SK-N-SH treated with all-trans-retinoic acid at 6 μM for 48 hours (cell line): ENCODE measurements around the gene C3orf18.

Source experiments
- ATAC-seq: fragments of 200-7000 bp; cut with Tn5 transposase; 3 replicates; pipeline ENCODE4 v1.9.1; 2020; ENCODE audit warnings: mild to moderate bottlenecking, moderate library complexity
- ARNTL ChIP-seq: fragments of 450-650 bp; formaldehyde crosslinking; IDR thresholded peaks from 2 replicates; pipeline ENCODE4 v1.5.0; 2020; ENCODE audit warnings: low read depth, mild to moderate bottlenecking, moderate library complexity, borderline replicate concordance
- BACH2 ChIP-seq: fragments of 250-450 bp; sonication (Bioruptor Pico); IDR thresholded peaks from 2 replicates; pipeline ENCODE4 v1.9.0; 2021; ENCODE audit warnings: mild to moderate bottlenecking, borderline replicate concordance
- CSDC2 ChIP-seq: fragments of 250-450 bp; sonication (Bioruptor Pico); IDR thresholded peaks from 2 replicates; pipeline ENCODE4 v1.5.0; 2020; ENCODE audit warnings: mild to moderate bottlenecking, moderate library complexity
- CSRNP3 ChIP-seq: fragments of 250-450 bp; sonication (Bioruptor Pico); IDR thresholded peaks from 2 replicates; pipeline ENCODE4 v1.5.1; 2021; ENCODE audit warnings: mild to moderate bottlenecking, moderate library complexity
- ESRRG ChIP-seq: fragments of 250-450 bp; sonication (Bioruptor Pico); IDR thresholded peaks from 2 replicates; pipeline ENCODE4 v1.6.1; 2021; ENCODE audit warnings: mild to moderate bottlenecking
- GLIS3 ChIP-seq: fragments of 250-450 bp; sonication (Bioruptor Pico); IDR thresholded peaks from 2 replicates; pipeline ENCODE4 v1.5.0; 2020; ENCODE audit warnings: mild to moderate bottlenecking, moderate library complexity
- ISL1 ChIP-seq: fragments of 250-450 bp; sonication (Bioruptor Pico); IDR thresholded peaks from 2 replicates; pipeline ENCODE4 v2.1.2; 2022; ENCODE audit warnings: mild to moderate bottlenecking, moderate library complexity
- OSR1 ChIP-seq: fragments of 250-450 bp; sonication (Bioruptor Pico); IDR thresholded peaks from 2 replicates; pipeline ENCODE4 v1.8.0; 2022; ENCODE audit warnings: moderate library complexity, mild to moderate bottlenecking, inconsistent platforms
- PPARA ChIP-seq: fragments of 250-450 bp; sonication (Bioruptor Pico); IDR thresholded peaks from 2 replicates; pipeline ENCODE4 v1.5.0; 2020; ENCODE audit warnings: mild to moderate bottlenecking, borderline replicate concordance
- RARB ChIP-seq: fragments of 250-450 bp; sonication (Bioruptor Pico); IDR thresholded peaks from 2 replicates; pipeline ENCODE4 v1.8.0; 2021; ENCODE audit warnings: mild to moderate bottlenecking, moderate library complexity
- SNAI2 ChIP-seq: fragments of 250-450 bp; sonication (Bioruptor Pico); IDR thresholded peaks from 2 replicates; pipeline ENCODE4 v1.5.0; 2020; ENCODE audit warnings: mild to moderate bottlenecking, moderate library complexity
- TCF4 ChIP-seq: fragments of 250-450 bp; sonication (Bioruptor Pico); IDR thresholded peaks from 2 replicates; pipeline ENCODE4 v1.8.0; 2021; ENCODE audit warnings: mild to moderate bottlenecking, moderate library complexity, borderline replicate concordance
- TOX ChIP-seq: fragments of 250-450 bp; sonication (Bioruptor Pico); IDR thresholded peaks from 2 replicates; pipeline ENCODE4 v1.8.0; 2021; ENCODE audit warnings: mild to moderate bottlenecking, moderate library complexity, borderline replicate concordance
- TSHZ2 ChIP-seq: fragments of 250-450 bp; sonication (Bioruptor Pico); IDR thresholded peaks from 2 replicates; pipeline ENCODE4 v1.5.0; 2020; ENCODE audit warnings: mild to moderate bottlenecking, moderate library complexity
- ZFP3 ChIP-seq: fragments of 250-450 bp; sonication (Bioruptor Pico); IDR thresholded peaks from 2 replicates; pipeline ENCODE4 v1.5.0; 2020; ENCODE audit warnings: mild to moderate bottlenecking, moderate library complexity
- ZFP30 ChIP-seq: fragments of 450-650 bp; formaldehyde crosslinking; IDR thresholded peaks from 2 replicates; pipeline ENCODE4 v1.5.0; 2022; ENCODE audit warnings: mild to moderate bottlenecking, moderate library complexity
- ZNF70 ChIP-seq: fragments of 450-650 bp; formaldehyde crosslinking; IDR thresholded peaks from 2 replicates; pipeline ENCODE4 v1.5.0; 2020; ENCODE audit warnings: mild to moderate bottlenecking, moderate library complexity
- ZNF8 ChIP-seq: fragments of 450-650 bp; formaldehyde crosslinking; IDR thresholded peaks from 2 replicates; pipeline ENCODE4 v1.5.0; 2020; ENCODE audit warnings: mild to moderate bottlenecking, moderate library complexity
- TF ChIP-seq, protein P1 (sequence below): fragments of 250-450 bp; sonication (Bioruptor Pico); IDR thresholded peaks from 2 replicates; pipeline ENCODE4 v1.8.0; 2020; ENCODE audit warnings: mild to moderate bottlenecking, moderate library complexity, borderline replicate concordance
- TF ChIP-seq, protein P2 (sequence below): fragments of 250-450 bp; sonication (Bioruptor Pico); IDR thresholded peaks from 2 replicates; pipeline ENCODE4 v1.5.1; 2020; ENCODE audit warnings: low read depth, mild to moderate bottlenecking, moderate library complexity

C3orf18 gene

DNA sequence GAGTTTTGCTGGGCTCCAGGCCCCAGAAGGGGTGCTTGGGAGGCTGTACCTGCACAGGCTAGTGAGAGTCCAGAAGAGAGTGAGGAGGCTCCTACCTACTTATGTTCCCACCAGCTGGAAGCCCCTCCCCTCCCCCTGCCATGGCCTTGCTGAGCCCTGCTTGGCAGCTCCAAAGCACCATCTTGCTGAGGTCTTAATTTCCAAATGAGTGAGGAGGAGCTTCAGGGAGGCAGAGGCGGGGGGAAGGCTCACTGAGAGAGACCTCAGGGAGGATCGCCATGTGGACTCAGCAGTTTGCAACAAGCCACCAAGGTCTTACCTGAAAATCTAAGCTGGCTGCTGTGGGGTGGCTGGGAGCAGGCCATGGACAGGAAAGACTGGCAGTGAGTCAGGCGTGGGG, 55.4 kb downstream of the C3orf18 start:
- no peak for TF ChIP-seq TSHZ2 (CRISPR knock-in tag)
- TF ChIP-seq GLIS3 (CRISPR knock-in tag) = no peak
- ATAC-seq = no peak

GRCh38 chr3:50510325-50510724, 57.2 kb downstream of the C3orf18 start:
- no peak for ATAC-seq
- TF ChIP-seq ARNTL (CRISPR knock-in tag) (no peak), TOX (CRISPR knock-in tag) (no peak), ZFP30 (CRISPR knock-in tag) (no peak), ZFP3 (CRISPR knock-in tag) (no peak), ZNF8 (no peak), TCF4 (CRISPR knock-in tag) (no peak), RARB (no peak), BACH2 (CRISPR knock-in tag) (no peak), TSHZ2 (CRISPR knock-in tag) (no peak), ISL1 (CRISPR knock-in tag) (no peak), PPARA (no peak), CSRNP3 (CRISPR knock-in tag) (no peak)

GRCh38 chr3:50509715-50510114, 57.8 kb downstream of the C3orf18 start:
- no peak for TF ChIP-seq ZNF70 (CRISPR knock-in tag)
- TF ChIP-seq, protein P1, sequence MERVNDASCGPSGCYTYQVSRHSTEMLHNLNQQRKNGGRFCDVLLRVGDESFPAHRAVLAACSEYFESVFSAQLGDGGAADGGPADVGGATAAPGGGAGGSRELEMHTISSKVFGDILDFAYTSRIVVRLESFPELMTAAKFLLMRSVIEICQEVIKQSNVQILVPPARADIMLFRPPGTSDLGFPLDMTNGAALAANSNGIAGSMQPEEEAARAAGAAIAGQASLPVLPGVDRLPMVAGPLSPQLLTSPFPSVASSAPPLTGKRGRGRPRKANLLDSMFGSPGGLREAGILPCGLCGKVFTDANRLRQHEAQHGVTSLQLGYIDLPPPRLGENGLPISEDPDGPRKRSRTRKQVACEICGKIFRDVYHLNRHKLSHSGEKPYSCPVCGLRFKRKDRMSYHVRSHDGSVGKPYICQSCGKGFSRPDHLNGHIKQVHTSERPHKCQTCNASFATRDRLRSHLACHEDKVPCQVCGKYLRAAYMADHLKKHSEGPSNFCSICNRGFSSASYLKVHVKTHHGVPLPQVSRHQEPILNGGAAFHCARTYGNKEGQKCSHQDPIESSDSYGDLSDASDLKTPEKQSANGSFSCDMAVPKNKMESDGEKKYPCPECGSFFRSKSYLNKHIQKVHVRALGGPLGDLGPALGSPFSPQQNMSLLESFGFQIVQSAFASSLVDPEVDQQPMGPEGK = no peak
- TF ChIP-seq GLIS3 (CRISPR knock-in tag) = no peak
- TF ChIP-seq OSR1 (CRISPR knock-in tag) = no peak
- TF ChIP-seq TSHZ2 (CRISPR knock-in tag) = no peak
- no peak for TF ChIP-seq CSDC2
- no peak for TF ChIP-seq TOX (CRISPR knock-in tag)
- no peak for TF ChIP-seq ZFP30 (CRISPR knock-in tag)
- TF ChIP-seq BACH2 (CRISPR knock-in tag) = no peak
- TF ChIP-seq ESRRG (CRISPR knock-in tag) = no peak
- no peak for TF ChIP-seq PPARA
- no peak for TF ChIP-seq SNAI2
- TF ChIP-seq, protein P2, sequence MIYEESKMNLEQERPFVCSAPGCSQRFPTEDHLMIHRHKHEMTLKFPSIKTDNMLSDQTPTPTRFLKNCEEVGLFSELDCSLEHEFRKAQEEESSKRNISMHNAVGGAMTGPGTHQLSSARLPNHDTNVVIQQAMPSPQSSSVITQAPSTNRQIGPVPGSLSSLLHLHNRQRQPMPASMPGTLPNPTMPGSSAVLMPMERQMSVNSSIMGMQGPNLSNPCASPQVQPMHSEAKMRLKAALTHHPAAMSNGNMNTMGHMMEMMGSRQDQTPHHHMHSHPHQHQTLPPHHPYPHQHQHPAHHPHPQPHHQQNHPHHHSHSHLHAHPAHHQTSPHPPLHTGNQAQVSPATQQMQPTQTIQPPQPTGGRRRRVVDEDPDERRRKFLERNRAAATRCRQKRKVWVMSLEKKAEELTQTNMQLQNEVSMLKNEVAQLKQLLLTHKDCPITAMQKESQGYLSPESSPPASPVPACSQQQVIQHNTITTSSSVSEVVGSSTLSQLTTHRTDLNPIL (CRISPR knock-in tag) = no peak
- no peak for TF ChIP-seq ZNF8
- no peak for ATAC-seq
